ENCODE data around the gene CAMK1D.

GRCh38 chr10:12435348-12435747 is 86.0 kb downstream of the CAMK1D start:
- TF ChIP-seq CTCF (IDR thresholded peaks at IDR 0.05) (no peak), POLR2AphosphoS5 (IDR thresholded peaks at IDR 0.05) (no peak), POLR2A (IDR thresholded peaks at IDR 0.05) (no peak)
